Mononuclear cell (primary cell): ENCODE data around the gene NCK1. TPM values are rescaled to one million over a fixed set of nuclear protein-coding genes. Genes with fewer than 3 reads are reported as not detected.
"Not testable (repeated sequence)": the region's sequence is repeated elsewhere in the genome, so short reads cannot be mapped to it uniquely, and the experiment has no call there.

Experiments used
- H3K27me3 ChIP-seq: 2 replicates; pipeline ENCODE4 v1.6.0; 2011; ENCODE audit warnings: low read length, control low read depth; ENCODE audit not compliant: insufficient read depth
- H3K4me1 ChIP-seq: 2 replicates; pipeline ENCODE4 v1.5.1; 2011; ENCODE audit warnings: mild to moderate bottlenecking, low read length, control low read depth; ENCODE audit not compliant: insufficient read depth
- H3K4me3 ChIP-seq: 2 replicates; pipeline ENCODE4 v1.5.1; 2011; ENCODE audit warnings: mild to moderate bottlenecking, low read length, moderate library complexity
- H3K9me3 ChIP-seq: 2 replicates; pipeline ENCODE4 v1.5.1; 2011; ENCODE audit warnings: low read depth, mild to moderate bottlenecking, control low read depth, low read length
- total RNA-seq: library from RNA; depleted of rRNA; stranded (reverse); fragments of >200 nt; gene quantifications from one replicate; pipeline ENCODE4 v1.2.3, GENCODE V29; 2012

Gene NCK1
- total RNA-seq, 1 donor, result 72.9 TPM

DNA sequence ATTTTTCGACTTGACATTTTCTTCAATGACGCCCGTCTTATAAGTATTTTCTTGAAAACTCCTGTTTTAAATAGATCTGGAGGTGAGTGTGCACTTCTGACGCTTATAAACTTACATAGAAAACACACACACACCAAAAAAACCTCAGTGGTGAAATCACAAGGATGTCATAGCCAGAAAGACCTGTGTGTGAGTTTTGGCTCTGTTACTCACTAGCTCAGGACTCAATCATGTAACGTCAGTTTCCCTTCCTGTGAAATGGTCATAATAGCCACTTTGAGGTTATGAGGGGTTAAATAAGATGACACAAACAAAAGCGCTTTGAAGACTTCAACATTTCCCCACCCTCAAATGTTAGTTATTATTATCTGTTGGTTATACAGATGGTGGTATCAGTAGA lies 97.6 kb downstream of the NCK1 start:
- Histone ChIP-seq H3K9me3 (no peaks in the 10 kb centered on the region), H3K4me1 (peaks cover 3% of the 10 kb centered on the region), H3K27me3 (no peaks in the 10 kb centered on the region), H3K4me3 (no peak overlapping the region)

DNA sequence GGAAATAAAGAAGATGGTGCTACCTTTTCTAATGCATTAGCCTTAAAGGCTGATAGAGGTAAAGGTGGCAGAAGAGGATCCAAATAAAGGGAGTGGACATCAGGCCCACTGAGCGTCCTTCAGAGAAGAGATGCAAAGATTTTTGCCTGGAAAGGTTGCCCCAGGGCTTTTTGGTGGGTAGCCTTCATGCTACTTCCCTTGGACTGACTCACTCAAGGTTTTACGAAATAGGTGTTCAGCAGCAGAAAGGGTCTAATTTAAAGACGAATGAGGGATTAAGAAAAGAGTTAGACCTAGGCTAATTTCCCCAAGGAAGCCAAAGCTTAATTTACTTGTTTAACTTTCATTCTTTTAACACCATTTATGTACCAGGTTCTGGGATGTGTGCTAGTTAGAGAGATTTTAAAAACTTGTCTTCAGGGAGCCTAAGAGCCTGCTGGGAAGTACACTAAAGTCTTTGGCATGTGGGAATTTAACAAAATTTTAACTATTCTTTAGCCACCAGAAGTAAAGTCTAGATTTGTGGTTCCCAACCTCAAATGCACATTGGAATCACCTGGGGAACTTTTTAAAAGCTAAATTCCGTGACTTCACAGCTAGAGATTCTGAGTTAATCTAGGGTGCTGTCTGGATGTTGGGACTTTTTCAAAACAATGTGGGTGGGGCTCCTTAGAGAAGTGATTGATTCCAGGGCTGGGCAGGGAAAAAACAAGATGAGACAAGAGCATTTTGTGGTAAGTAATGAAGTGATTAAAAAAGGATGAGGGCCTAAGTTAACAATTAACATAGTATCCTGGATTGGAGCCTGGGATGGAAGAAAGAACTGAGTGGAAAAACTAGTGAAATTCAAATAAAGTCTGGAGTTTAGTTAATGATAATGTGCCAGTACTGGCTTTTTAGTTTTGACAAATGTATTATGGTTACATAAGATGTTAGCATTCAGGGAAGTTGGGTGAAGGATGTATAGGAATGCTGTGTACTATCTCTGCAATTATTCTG lies 99.1 kb downstream of the NCK1 start:
- Histone ChIP-seq H3K4me1 (no peaks in the 10 kb centered on the region), H3K9me3 (no peaks in the 10 kb centered on the region), H3K4me3 (no peak overlapping the region), H3K27me3 (no peaks in the 10 kb centered on the region)

GRCh38 chr3:136962927-136963326 lies 100.9 kb downstream of the NCK1 start:
- no peaks in the 10 kb centered on the region for H3K9me3 ChIP-seq
- H3K4me1 ChIP-seq, result no peaks in the 10 kb centered on the region
- no peak overlapping the region for H3K4me3 ChIP-seq
- H3K27me3 ChIP-seq, result no peaks in the 10 kb centered on the region

GRCh38 chr3:136969539-136969938 lies 107.5 kb downstream of the NCK1 start:
- not testable (repeated sequence) for H3K27me3 ChIP-seq, H3K4me1 ChIP-seq, H3K4me3 ChIP-seq
- H3K9me3 ChIP-seq, result peaks cover 11% of the 10 kb centered on the region

DNA sequence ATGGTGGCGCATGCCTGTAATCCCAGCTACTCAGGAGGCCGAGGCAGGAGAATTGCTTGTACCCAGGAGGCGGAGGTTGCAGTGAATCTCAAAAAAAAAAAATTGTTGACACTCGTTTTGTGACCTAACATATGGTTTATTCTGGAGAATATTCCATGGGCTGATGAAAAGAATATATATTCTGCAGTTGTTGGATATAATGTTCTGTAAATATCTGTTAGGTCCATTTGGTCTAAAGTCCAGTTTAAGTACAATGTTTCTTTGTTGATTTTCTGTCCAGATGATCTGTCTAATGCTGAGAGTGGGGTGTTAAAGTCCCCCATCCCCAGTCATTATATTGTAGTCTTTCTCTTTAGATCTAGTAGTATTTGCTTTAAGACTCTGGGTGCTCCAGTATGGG lies 111.3 kb downstream of the NCK1 start:
- H3K27me3 ChIP-seq, result no peaks in the 10 kb centered on the region
- no peak overlapping the region for H3K4me3 ChIP-seq
- peaks cover 14% of the 10 kb centered on the region for H3K9me3 ChIP-seq
- no peaks in the 10 kb centered on the region for H3K4me1 ChIP-seq

DNA sequence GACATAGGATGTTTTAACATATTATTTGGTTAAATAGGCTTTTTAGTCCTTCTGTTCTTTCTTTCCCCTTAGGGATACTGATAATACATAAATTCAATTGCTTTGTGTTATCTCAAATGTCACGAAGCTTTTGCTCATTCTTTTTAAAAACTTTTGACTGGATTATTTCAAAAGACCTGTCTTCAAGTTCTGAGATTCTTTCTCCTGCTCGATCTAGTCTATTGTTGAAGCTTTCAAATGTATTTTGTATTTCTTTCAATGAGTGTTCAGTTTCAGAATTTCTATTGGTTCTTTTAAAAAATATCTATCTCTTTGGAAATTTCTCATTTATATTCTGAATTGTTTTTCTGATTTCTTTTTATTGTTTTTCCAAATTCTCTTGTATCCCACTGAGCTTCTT lies 112.7 kb downstream of the NCK1 start:
- Histone ChIP-seq H3K27me3 (no peaks in the 10 kb centered on the region), H3K4me3 (no peak overlapping the region), H3K4me1 (no peaks in the 10 kb centered on the region), H3K9me3 (peaks cover 14% of the 10 kb centered on the region)

- Histone ChIP-seq H3K4me1 (no peaks in the 10 kb centered on the region), H3K4me3 (no peak overlapping the region), H3K27me3 (no peaks in the 10 kb centered on the region), H3K9me3 (peaks cover 7% of the 10 kb centered on the region)
These were observed 117.2 kb downstream of the NCK1 start for GRCh38 chr3:136979204-136979603.

DNA sequence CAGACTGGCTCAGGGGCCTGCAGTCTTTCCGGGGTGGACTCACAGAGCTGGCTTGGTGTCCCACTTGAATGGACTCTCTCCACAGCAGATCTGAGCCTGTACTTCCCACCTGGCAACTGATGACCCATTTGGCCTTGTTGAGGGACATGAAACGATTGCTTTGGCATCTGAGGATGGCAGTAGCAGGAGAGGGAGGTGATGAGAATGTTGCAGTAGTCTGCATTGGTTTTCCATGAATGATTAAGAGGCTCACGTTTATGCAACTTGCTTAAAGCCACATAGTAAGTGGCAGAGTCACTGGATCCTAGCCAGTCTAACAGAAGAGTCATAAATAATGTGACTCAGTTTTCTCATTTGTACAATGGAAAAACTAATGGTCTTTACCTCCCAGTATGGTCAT lies 117.7 kb downstream of the NCK1 start:
- Histone ChIP-seq H3K9me3 (peaks cover 2% of the 10 kb centered on the region), H3K4me1 (no peaks in the 10 kb centered on the region), H3K27me3 (no peaks in the 10 kb centered on the region), H3K4me3 (no peak overlapping the region)

GRCh38 chr3:136982033-136982432 lies 120.0 kb downstream of the NCK1 start:
- Histone ChIP-seq H3K27me3 (no peaks in the 10 kb centered on the region), H3K4me1 (no peaks in the 10 kb centered on the region), H3K9me3 (no peaks in the 10 kb centered on the region), H3K4me3 (no peak overlapping the region)

- Histone ChIP-seq H3K4me1 (no peaks in the 10 kb centered on the region), H3K9me3 (no peaks in the 10 kb centered on the region), H3K4me3 (no peak overlapping the region), H3K27me3 (no peaks in the 10 kb centered on the region)
These were observed 120.6 kb downstream of the NCK1 start for GRCh38 chr3:136982520-136983138.

DNA sequence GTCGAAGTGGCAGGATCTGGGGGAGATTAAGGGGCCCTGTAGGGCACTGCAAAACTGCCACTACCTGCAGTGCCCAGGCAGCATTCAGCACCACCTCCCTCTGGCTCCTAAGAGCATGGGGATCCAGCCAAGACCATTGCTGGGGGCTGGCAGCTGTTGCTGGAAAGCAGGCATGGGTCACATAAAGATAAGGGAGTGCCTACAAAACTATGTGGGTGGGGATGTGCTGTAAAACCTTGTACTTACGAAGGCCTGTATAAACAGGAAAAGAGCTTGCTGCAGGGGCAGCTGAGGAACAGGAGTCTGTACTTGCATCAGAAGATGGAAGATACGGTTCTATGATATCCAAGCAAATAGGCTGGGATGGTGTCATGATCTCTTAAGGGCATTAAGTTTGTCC lies 122.8 kb downstream of the NCK1 start:
- H3K27me3 ChIP-seq, result no peaks in the 10 kb centered on the region
- H3K4me3 ChIP-seq, result no peak overlapping the region
- no peaks in the 10 kb centered on the region for H3K9me3 ChIP-seq
- no peaks in the 10 kb centered on the region for H3K4me1 ChIP-seq

DNA sequence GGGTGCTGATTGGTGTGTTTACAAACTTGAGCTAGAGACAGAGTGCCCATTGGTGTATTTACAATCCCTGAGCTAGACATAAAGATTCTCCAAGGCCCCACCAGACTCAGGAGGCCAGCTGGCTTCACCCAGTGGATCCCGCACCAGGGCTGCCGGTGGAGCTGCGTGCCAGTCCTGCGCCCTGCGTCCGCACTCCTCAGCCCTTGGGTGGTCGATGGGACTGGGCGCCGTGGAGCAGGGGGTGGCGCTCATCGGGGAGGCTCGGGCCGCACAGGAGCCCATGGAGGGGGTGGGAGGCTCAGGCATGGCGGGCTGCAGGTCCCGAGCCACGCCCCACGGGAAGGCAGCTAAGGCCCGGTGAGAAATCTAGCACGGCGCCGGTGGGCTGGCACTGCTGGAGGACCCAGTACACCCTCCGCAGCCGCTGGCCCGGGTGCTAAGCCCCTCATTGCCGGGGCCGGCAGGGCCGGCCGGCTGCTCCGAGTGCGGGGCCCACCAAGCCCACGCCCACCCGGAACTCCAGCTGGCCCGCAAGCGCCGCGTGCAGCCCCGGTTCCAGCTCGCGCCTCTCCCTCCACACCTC lies 125.5 kb downstream of the NCK1 start:
- not testable (repeated sequence) for H3K27me3 ChIP-seq, H3K4me3 ChIP-seq, H3K4me1 ChIP-seq, H3K9me3 ChIP-seq

DNA sequence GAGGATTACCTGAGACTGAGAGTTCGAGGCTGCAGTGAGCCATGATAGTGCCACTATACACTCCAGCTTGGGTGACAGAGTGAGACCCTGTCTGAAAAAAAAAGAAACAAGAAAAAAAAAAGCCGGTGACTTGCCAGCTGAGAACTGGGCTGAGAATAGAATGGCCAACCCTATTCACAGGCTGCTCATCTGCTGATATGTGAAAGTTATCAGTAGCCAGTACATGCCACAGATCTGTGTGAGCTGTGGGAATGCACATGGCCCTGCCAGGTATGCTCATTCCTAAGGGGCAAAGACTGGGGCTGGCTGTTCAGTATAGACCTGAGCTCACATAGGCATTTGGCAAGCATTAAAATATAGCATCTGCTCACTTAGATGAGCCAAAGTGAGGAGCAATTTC lies 126.6 kb downstream of the NCK1 start:
- Histone ChIP-seq H3K27me3 (no peaks in the 10 kb centered on the region), H3K4me1 (no peaks in the 10 kb centered on the region), H3K9me3 (no peaks in the 10 kb centered on the region), H3K4me3 (no peak overlapping the region)

DNA sequence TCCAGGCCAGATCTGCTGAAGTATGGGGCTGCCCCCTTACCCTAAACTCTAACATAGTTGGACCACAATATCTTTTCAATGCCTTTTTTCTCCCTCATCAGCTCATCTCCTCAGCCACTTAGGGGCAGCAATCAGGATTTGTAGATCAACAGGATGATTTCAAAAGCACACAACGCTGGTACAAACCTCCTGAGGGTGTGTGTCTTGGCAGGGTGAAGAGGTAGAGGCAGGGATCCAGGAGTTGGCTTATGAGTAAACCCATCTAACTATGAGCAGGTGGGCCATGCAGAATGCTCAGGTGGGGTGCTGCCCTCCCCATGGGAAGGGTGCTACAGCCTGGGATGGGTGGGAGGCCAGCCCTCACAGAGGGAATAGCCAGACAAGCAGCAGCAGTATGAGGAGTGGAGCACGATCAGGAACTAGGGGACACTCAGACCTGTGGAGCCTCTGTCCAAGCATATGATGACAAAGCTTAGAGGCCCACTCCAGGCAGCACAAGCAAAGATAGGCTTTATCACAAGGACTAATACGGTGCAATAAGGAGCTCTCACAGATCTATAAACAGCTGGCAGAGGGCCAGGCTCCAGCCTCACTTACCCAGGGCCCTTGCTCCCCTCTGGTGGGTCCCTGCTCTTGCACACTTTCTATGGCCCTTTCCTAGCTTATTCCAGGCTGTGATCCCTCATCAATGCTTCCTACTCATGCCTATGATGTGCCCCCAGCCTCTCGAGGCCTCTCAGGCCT lies 127.9 kb downstream of the NCK1 start:
- no peak overlapping the region for H3K4me3 ChIP-seq
- H3K27me3 ChIP-seq, result no peaks in the 10 kb centered on the region
- peaks cover 7% of the 10 kb centered on the region for H3K4me1 ChIP-seq
- no peaks in the 10 kb centered on the region for H3K9me3 ChIP-seq

GRCh38 chr3:136990826-136991225 lies 128.8 kb downstream of the NCK1 start:
- no peak overlapping the region for H3K4me3 ChIP-seq
- H3K9me3 ChIP-seq, result no peaks in the 10 kb centered on the region
- H3K4me1 ChIP-seq, result peaks cover 16% of the 10 kb centered on the region
- H3K27me3 ChIP-seq, result no peaks in the 10 kb centered on the region
